ENCODE results near the gene SBK2. TPM values are rescaled to one million over a fixed set of nuclear protein-coding genes. Genes with fewer than 3 reads are reported as not detected.
"Not testable (repeated sequence)": the region's sequence is repeated elsewhere in the genome, so short reads cannot be mapped to it uniquely, and the experiment has no call there.

The SBK2 gene
- total RNA-seq, 4 donors from 2014 or later = not detected

- Histone ChIP-seq H3K27ac (no peak overlapping the region), H3K27me3 (no peaks in the 10 kb centered on the region), H3K9me3 (no peaks in the 10 kb centered on the region), H3K4me1 (peaks cover 0 to 4% (median 2%) of the 10 kb centered on the region in 4 donors), H3K4me3 (no peak overlapping the region), H3K36me3 (no peaks in the 10 kb centered on the region)
- TF ChIP-seq CTCF (IDR thresholded peaks at IDR 0.05) = no peak
- TF ChIP-seq POLR2A (IDR thresholded peaks at IDR 0.05) = no peak
- no peak for DNase-seq
Measured at GRCh38 chr19:55500368-55500952, 36.5 kb downstream of the SBK2 start.

- no peak for TF ChIP-seq POLR2A (IDR thresholded peaks at IDR 0.05)
- no peak for TF ChIP-seq CTCF (IDR thresholded peaks at IDR 0.05)
- H3K27ac ChIP-seq = no peak overlapping the region
Measured at GRCh38 chr19:55498246-55498840, 38.6 kb downstream of the SBK2 start.

GRCh38 chr19:55497763-55498162 lies 39.2 kb downstream of the SBK2 start:
- Histone ChIP-seq H3K27ac (no peak overlapping the region), H3K4me3 (no peak overlapping the region), H3K27me3 (no peaks in the 10 kb centered on the region), H3K4me1 (no peaks in the 10 kb centered on the region), H3K36me3 (no peaks in the 10 kb centered on the region), H3K9me3 (no peaks in the 10 kb centered on the region)
- TF ChIP-seq CTCF (IDR thresholded peaks at IDR 0.05) (no peak), POLR2A (IDR thresholded peaks at IDR 0.05) (no peak)
- DNase-seq = no peak

More at GRCh38 chr19:55498246-55498840, 38.6 kb downstream of the SBK2 start:
- no peak for DNase-seq
- H3K36me3 ChIP-seq = no peaks in the 10 kb centered on the region
- H3K27me3 ChIP-seq = no peaks in the 10 kb centered on the region
- H3K4me1 ChIP-seq = peaks cover 0 to under 1% (median under 1%) of the 10 kb centered on the region in 4 donors
- no peak overlapping the region for H3K4me3 ChIP-seq
- no peaks in the 10 kb centered on the region for H3K9me3 ChIP-seq

GRCh38 chr19:55496820-55497219 lies 40.1 kb downstream of the SBK2 start:
- not testable (repeated sequence) for DNase-seq, H3K27me3 ChIP-seq, H3K36me3 ChIP-seq, H3K4me1 ChIP-seq, H3K27ac ChIP-seq, H3K4me3 ChIP-seq, H3K9me3 ChIP-seq

- Histone ChIP-seq H3K27ac (no peak overlapping the region), H3K4me3 (no peak overlapping the region), H3K36me3 (no peaks in the 10 kb centered on the region), H3K4me1 (no peaks in the 10 kb centered on the region), H3K9me3 (no peaks in the 10 kb centered on the region), H3K27me3 (no peaks in the 10 kb centered on the region)
- no peak for TF ChIP-seq CTCF (IDR thresholded peaks at IDR 0.05)
- TF ChIP-seq POLR2A (IDR thresholded peaks at IDR 0.05) = no peak
- no peak for DNase-seq
Measured at GRCh38 chr19:55495646-55496349, 41.1 kb downstream of the SBK2 start.

- H3K4me3 ChIP-seq = peak overlapping the region in 2 of 4 donors; percentile 2 to 17
- no peaks in the 10 kb centered on the region for H3K27me3 ChIP-seq
- H3K9me3 ChIP-seq = no peaks in the 10 kb centered on the region
- H3K36me3 ChIP-seq = no peaks in the 10 kb centered on the region
- peak overlapping the region; percentile 33 to 57 (median 42) for H3K27ac ChIP-seq
- DNase-seq = no peak
- TF ChIP-seq POLR2A (IDR thresholded peaks at IDR 0.05) (no peak), CTCF (IDR thresholded peaks at IDR 0.05) (no peak)
- no peaks in the 10 kb centered on the region for H3K4me1 ChIP-seq
Measured at GRCh38 chr19:55494172-55494761, 42.7 kb downstream of the SBK2 start.

Measured in Peyer's patch (tissue), 4 donors.